ENCODE measurements around the gene CAMTA1. TPM values are rescaled to one million over a fixed set of nuclear protein-coding genes. Genes with fewer than 3 reads are reported as not detected.

The CAMTA1 gene
- total RNA-seq, 1 experiment from 2014 or later = 60.0 TPM

- Mint-ChIP-seq H3K27me3 (ENCODE audit: insufficient read depth, unreplicated experiment) (peaks cover 10% of the 10 kb centered on the region), H3K9me3 (ENCODE audit: unreplicated experiment) (no peaks in the 10 kb centered on the region), H3K4me3 (ENCODE audit: unreplicated experiment) (no peak overlapping the region), H3K27ac (ENCODE audit: unreplicated experiment) (no peak overlapping the region), H3K36me3 (ENCODE audit: insufficient read depth, unreplicated experiment) (no peaks in the 10 kb centered on the region), H3K4me1 (ENCODE audit: low read depth, unreplicated experiment) (no peaks in the 10 kb centered on the region)
- CTCF ChIA-PET = interaction anchor here (0.6 kb wide), 1 partner anchor 35 kb away, joined by 3 read pairs; no protein-coding TSS in a partner anchor
- no peak for TF ChIP-seq CTCF (IDR thresholded peaks at IDR 0.05; ENCODE audit: insufficient read depth in 1 of 2, low read depth in 1 of 2, low read length in 1 of 2, severe bottlenecking in 1 of 2, unreplicated experiment in 1 of 2)
- POLR2A ChIA-PET = no interaction called here
- Histone ChIP-seq H3K4me3 (ENCODE audit: low read depth, low read length) (no peak overlapping the region), H3K4me1 (no peaks in the 10 kb centered on the region), H3K27me3 (replicated peaks; ENCODE audit: control insufficient read depth, insufficient read depth, low read length) (no peaks in the 10 kb centered on the region), H3K36me3 (ENCODE audit: control insufficient read depth, insufficient read depth, low read length) (no peaks in the 10 kb centered on the region), H3K9me3 (no peaks in the 10 kb centered on the region)
- no TSS peak for BruUV-seq (replicated peaks)
- intact Hi-C loops (cut with micrococcal nuclease; ENCODE audit: unreplicated experiment) = no loop called here
- DNase-seq = peak in 1 of 2 experiments; percentile 10
These were observed 793.8 kb downstream of the CAMTA1 start for GRCh38 chr1:7579016-7579415.

- intact Hi-C loops (cut with micrococcal nuclease; ENCODE audit: unreplicated experiment) = no loop called here
- TF ChIP-seq CTCF (IDR thresholded peaks at IDR 0.05; ENCODE audit: insufficient read depth in 1 of 2, low read depth in 1 of 2, low read length in 1 of 2, severe bottlenecking in 1 of 2, unreplicated experiment in 1 of 2) = no peak
- no peaks in the 10 kb centered on the region for H3K9me3 ChIP-seq
- Mint-ChIP-seq H3K9me3 (ENCODE audit: unreplicated experiment) (no peaks in the 10 kb centered on the region), H3K27me3 (ENCODE audit: insufficient read depth, unreplicated experiment) (peaks cover 13% of the 10 kb centered on the region), H3K27ac (ENCODE audit: unreplicated experiment) (no peak overlapping the region), H3K4me1 (ENCODE audit: low read depth, unreplicated experiment) (no peaks in the 10 kb centered on the region), H3K4me3 (ENCODE audit: unreplicated experiment) (no peak overlapping the region), H3K36me3 (ENCODE audit: insufficient read depth, unreplicated experiment) (no peaks in the 10 kb centered on the region)
- no peaks in the 10 kb centered on the region for H3K27me3 ChIP-seq (replicated peaks; ENCODE audit: control insufficient read depth, insufficient read depth, low read length)
- H3K4me1 ChIP-seq = no peaks in the 10 kb centered on the region
- no TSS peak for BruUV-seq (replicated peaks)
- H3K36me3 ChIP-seq (ENCODE audit: control insufficient read depth, insufficient read depth, low read length) = no peaks in the 10 kb centered on the region
- ChIA-PET POLR2A (no interaction called here), CTCF (interaction anchor here (0.5 kb wide), 1 partner anchor 1349 kb away, joined by 3 read pairs; no protein-coding TSS in a partner anchor)
- DNase-seq = peak in 1 of 2 experiments; percentile 17
- no peak overlapping the region for H3K4me3 ChIP-seq (ENCODE audit: low read depth, low read length)
These were observed 794.9 kb downstream of the CAMTA1 start for GRCh38 chr1:7579831-7580804.

GRCh38 chr1:7580923-7581753, 795.9 kb downstream of the CAMTA1 start:
- Mint-ChIP-seq H3K27me3 (ENCODE audit: insufficient read depth, unreplicated experiment) (peaks cover 11% of the 10 kb centered on the region), H3K9me3 (ENCODE audit: unreplicated experiment) (no peaks in the 10 kb centered on the region), H3K4me1 (ENCODE audit: low read depth, unreplicated experiment) (no peaks in the 10 kb centered on the region), H3K27ac (ENCODE audit: unreplicated experiment) (no peak overlapping the region), H3K4me3 (ENCODE audit: unreplicated experiment) (no peak overlapping the region), H3K36me3 (ENCODE audit: insufficient read depth, unreplicated experiment) (no peaks in the 10 kb centered on the region)
- H3K4me1 ChIP-seq = no peaks in the 10 kb centered on the region
- no peaks in the 10 kb centered on the region for H3K36me3 ChIP-seq (ENCODE audit: control insufficient read depth, insufficient read depth, low read length)
- BruUV-seq (replicated peaks) = no TSS peak
- no peak overlapping the region for H3K4me3 ChIP-seq (ENCODE audit: low read depth, low read length)
- TF ChIP-seq CTCF (IDR thresholded peaks at IDR 0.05; ENCODE audit: insufficient read depth in 1 of 2, low read depth in 1 of 2, low read length in 1 of 2, severe bottlenecking in 1 of 2, unreplicated experiment in 1 of 2) = no peak
- no peaks in the 10 kb centered on the region for H3K9me3 ChIP-seq
- CTCF ChIA-PET = no interaction called here
- POLR2A ChIA-PET = no interaction called here
- intact Hi-C loops (cut with micrococcal nuclease; ENCODE audit: unreplicated experiment) = no loop called here
- peak in 1 of 2 experiments; percentile 3 for DNase-seq
- H3K27me3 ChIP-seq (replicated peaks; ENCODE audit: control insufficient read depth, insufficient read depth, low read length) = no peaks in the 10 kb centered on the region
